Heart left ventricle (tissue), 13 donors: Measurements from ENCODE around the gene SYT9.

Experiments
- POLR2A ChIP-seq, 2 donors: fragments of 450-650 bp; IDR thresholded peaks; one replicate each; pipeline ENCODE4 v1.6.1; 2017; ENCODE audit warnings: antibody characterized with exemption in 2 of 2, mild to moderate bottlenecking in 2 of 2, moderate library complexity in 2 of 2
- TF ChIP-seq, protein P1 (sequence below), 12 donors: fragments of 200-600 bp; sonication (generic) in 4 of 12; IDR thresholded peaks; one replicate each; pipeline versions ENCODE4 v1.5.0 to v1.8.0; 2018 to 2022; ENCODE audit warnings: antibody characterized with exemption in 12 of 12, mild to moderate bottlenecking in 5 of 12
- donor health status: ischemic (EF 13 %, LVEDD 7.1; RV severe dilation, severe dysfunction).
- donor health status: DM: no; HTN: yes; CAD: no.
- donor health status: DM: no; HTN: no; CAD: no.
- donor health status: ischemic (EF 25% LVEDD 6.9; RV normal size, moderate dysfunction).
- donor health status: ischemic (EF 25% LVEDD 5.7; RV mildly dilated, moderate dysfunction).
- donor health status: ischemic (EF 35%, LVEDD 5.7; RV mildly dilated, moderate dysfunction).
- donor health status: nonischemic (EF 11% LVEDD 7.7; RV severe dilation, severe dysfunction).
- donor health status: DM: yes; HTN: yes; CAD: no.
- donor health status: PGD.
- donor health status: ischemic (EF 29% LVEDD 5.4; RV normal size, mild dysfunction).
- donor health status: nonischemic (EF 23%, LVEDD 6.1; RV moderate dilation, normal function).

DNA sequence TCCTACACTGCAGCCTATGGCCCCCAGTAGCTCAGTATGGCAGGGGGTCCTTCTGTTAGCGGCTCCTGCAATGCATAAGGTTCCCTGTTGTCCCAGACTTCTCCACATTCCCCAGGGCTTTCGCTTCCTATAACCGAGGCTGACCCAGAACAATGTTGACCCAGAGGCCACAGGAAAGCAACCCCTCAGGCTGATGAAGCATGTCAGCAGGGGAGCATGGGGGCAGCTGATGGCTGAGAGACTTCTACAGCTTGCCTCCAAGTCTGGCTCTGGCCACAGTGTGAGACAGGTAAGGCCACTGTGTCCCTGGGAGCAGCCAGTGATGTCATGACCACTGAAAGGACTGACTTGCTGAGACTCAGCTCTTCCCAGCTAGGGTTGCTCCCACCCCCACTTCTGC is 249.5 kb downstream of the SYT9 start:
- TF ChIP-seq, protein P1, sequence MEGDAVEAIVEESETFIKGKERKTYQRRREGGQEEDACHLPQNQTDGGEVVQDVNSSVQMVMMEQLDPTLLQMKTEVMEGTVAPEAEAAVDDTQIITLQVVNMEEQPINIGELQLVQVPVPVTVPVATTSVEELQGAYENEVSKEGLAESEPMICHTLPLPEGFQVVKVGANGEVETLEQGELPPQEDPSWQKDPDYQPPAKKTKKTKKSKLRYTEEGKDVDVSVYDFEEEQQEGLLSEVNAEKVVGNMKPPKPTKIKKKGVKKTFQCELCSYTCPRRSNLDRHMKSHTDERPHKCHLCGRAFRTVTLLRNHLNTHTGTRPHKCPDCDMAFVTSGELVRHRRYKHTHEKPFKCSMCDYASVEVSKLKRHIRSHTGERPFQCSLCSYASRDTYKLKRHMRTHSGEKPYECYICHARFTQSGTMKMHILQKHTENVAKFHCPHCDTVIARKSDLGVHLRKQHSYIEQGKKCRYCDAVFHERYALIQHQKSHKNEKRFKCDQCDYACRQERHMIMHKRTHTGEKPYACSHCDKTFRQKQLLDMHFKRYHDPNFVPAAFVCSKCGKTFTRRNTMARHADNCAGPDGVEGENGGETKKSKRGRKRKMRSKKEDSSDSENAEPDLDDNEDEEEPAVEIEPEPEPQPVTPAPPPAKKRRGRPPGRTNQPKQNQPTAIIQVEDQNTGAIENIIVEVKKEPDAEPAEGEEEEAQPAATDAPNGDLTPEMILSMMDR (IDR thresholded peaks at IDR 0.05): no peak
- TF ChIP-seq POLR2A (IDR thresholded peaks at IDR 0.05): no peak
